ENCODE results near the gene LRMDA.

DNA sequence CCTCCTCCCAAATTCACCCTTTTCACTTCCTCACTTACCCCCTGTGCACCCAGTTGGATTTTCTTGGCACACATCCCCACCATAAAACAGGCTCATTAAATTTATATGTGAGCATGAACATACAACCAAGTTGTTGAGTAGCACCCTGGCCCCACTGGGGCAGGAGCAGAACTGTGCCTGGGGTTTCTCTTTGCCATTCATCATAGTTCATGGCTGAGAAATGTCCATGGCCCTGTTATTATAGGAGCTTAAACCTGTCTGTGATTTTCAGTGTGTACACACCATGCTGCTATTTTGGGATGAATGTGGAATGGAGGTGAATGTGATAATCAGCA lies 618.8 kb downstream of the LRMDA start:
- TF ChIP-seq POLR2A (IDR thresholded peaks at IDR 0.05) = no peak
- TF ChIP-seq, protein P1, sequence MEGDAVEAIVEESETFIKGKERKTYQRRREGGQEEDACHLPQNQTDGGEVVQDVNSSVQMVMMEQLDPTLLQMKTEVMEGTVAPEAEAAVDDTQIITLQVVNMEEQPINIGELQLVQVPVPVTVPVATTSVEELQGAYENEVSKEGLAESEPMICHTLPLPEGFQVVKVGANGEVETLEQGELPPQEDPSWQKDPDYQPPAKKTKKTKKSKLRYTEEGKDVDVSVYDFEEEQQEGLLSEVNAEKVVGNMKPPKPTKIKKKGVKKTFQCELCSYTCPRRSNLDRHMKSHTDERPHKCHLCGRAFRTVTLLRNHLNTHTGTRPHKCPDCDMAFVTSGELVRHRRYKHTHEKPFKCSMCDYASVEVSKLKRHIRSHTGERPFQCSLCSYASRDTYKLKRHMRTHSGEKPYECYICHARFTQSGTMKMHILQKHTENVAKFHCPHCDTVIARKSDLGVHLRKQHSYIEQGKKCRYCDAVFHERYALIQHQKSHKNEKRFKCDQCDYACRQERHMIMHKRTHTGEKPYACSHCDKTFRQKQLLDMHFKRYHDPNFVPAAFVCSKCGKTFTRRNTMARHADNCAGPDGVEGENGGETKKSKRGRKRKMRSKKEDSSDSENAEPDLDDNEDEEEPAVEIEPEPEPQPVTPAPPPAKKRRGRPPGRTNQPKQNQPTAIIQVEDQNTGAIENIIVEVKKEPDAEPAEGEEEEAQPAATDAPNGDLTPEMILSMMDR (IDR thresholded peaks at IDR 0.05) = no peak
